DND-41 (cell line): ENCODE measurements around the gene SCG5.

Experiments
- ATAC-seq: fragments of 200-7000 bp; cut with Tn5 transposase; 3 replicates; pipeline ENCODE4 v1.9.1; 2021; ENCODE audit warnings: low read depth; ENCODE audit not compliant: insufficient read depth
- DNase-seq: peaks from one replicate; pipeline ENCODE4 v3.0.0-alpha.2; 2020
- H2AFZ ChIP-seq: 2 replicates; pipeline ENCODE4 v1.6.0; 2012; ENCODE audit warnings: low read depth, low read length
- H3K27ac ChIP-seq: 2 replicates; pipeline ENCODE4 v1.5.1; 2012; ENCODE audit warnings: low read length, inconsistent platforms
- H3K27me3 ChIP-seq: fragments of 200-600 bp; sonication (generic); 2 replicates; pipeline ENCODE4 v1.6.0; 2012; ENCODE audit warnings: low read length, mild to moderate bottlenecking, inconsistent platforms; ENCODE audit not compliant: insufficient read depth, poor library complexity
- H3K36me3 ChIP-seq: 2 replicates; pipeline ENCODE4 v1.5.1; 2012; ENCODE audit warnings: low read length, inconsistent platforms; ENCODE audit not compliant: insufficient read depth
- H3K4me1 ChIP-seq: 2 replicates; pipeline ENCODE4 v1.5.1; 2012; ENCODE audit warnings: mild to moderate bottlenecking, low read length; ENCODE audit not compliant: insufficient read depth
- H3K4me2 ChIP-seq: 2 replicates; pipeline ENCODE4 v1.6.0; 2012; ENCODE audit warnings: mild to moderate bottlenecking, moderate library complexity, low read length, inconsistent platforms; ENCODE audit not compliant: insufficient read depth
- H3K4me3 ChIP-seq, 2 experiments: fragments of 200-600 bp in 1 of 2; shearing (Covaris generic) in 1 of 2; 2 replicates each; pipeline ENCODE4 v1.5.1; 2012 to 2016; ENCODE audit warnings: inconsistent platforms in 2 of 2, low read length in 2 of 2, mild to moderate bottlenecking in 2 of 2, low read depth in 1 of 2, moderate library complexity in 1 of 2
- H3K79me2 ChIP-seq: 2 replicates; pipeline ENCODE4 v1.6.0; 2012; ENCODE audit warnings: low read length, inconsistent platforms; ENCODE audit not compliant: insufficient read depth
- H3K9ac ChIP-seq: 2 replicates; pipeline ENCODE4 v1.6.0; 2012; ENCODE audit warnings: low read depth, mild to moderate bottlenecking, inconsistent platforms, low read length, moderate library complexity
- H3K9me3 ChIP-seq: 2 replicates; pipeline ENCODE4 v1.5.1; 2012; ENCODE audit warnings: low read length, moderate library complexity, mild to moderate bottlenecking, inconsistent platforms; ENCODE audit not compliant: insufficient read depth, severe bottlenecking
- H4K20me1 ChIP-seq: 2 replicates; pipeline ENCODE4 v1.6.0; 2012; ENCODE audit warnings: low read length; ENCODE audit not compliant: insufficient read depth
- EZH2 ChIP-seq: IDR thresholded peaks from 3 replicates; pipeline ENCODE4 v1.6.1; 2012; ENCODE audit warnings: borderline replicate concordance, low read depth, mild to moderate bottlenecking, moderate library complexity, low read length, inconsistent platforms; ENCODE audit not compliant: severe bottlenecking
- TF ChIP-seq, protein P1 (sequence below): IDR thresholded peaks from 2 replicates; pipeline ENCODE4 v1.5.1; 2012; ENCODE audit warnings: borderline replicate concordance, low read length, moderate library complexity, mild to moderate bottlenecking; ENCODE audit not compliant: poor library complexity, severe bottlenecking; ENCODE audit errors: extremely low read depth

Gene SCG5

DNA sequence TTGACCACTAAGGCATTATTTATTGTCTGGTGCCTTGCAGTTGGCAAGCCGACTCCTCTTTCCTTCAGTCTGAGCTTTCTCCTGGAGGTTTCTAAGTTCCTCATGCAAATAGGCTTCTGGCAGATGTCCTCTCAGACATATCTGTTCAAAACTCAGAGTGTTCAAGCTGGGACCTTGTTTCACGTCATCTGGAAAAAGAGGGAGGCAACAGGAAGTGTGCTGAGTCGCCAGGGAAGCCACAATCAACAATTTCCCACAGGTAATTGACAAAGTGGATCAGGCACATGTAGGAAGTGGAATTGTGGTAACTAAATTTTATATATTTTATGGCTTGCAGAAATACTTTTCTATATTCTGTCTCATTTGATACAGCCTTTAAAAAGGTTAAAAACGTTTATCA lies 14.6 kb downstream of the SCG5 start:
- no peak overlapping the region for H3K9ac ChIP-seq
- H3K9me3 ChIP-seq: no peaks in the 10 kb centered on the region
- TF ChIP-seq, protein P1, sequence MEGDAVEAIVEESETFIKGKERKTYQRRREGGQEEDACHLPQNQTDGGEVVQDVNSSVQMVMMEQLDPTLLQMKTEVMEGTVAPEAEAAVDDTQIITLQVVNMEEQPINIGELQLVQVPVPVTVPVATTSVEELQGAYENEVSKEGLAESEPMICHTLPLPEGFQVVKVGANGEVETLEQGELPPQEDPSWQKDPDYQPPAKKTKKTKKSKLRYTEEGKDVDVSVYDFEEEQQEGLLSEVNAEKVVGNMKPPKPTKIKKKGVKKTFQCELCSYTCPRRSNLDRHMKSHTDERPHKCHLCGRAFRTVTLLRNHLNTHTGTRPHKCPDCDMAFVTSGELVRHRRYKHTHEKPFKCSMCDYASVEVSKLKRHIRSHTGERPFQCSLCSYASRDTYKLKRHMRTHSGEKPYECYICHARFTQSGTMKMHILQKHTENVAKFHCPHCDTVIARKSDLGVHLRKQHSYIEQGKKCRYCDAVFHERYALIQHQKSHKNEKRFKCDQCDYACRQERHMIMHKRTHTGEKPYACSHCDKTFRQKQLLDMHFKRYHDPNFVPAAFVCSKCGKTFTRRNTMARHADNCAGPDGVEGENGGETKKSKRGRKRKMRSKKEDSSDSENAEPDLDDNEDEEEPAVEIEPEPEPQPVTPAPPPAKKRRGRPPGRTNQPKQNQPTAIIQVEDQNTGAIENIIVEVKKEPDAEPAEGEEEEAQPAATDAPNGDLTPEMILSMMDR: no peak
- TF ChIP-seq EZH2: no peak
- no peaks in the 10 kb centered on the region for H3K79me2 ChIP-seq
- no peak overlapping the region for H3K4me3 ChIP-seq
- H2AFZ ChIP-seq: no peak overlapping the region
- no peaks in the 10 kb centered on the region for H4K20me1 ChIP-seq
- peaks cover 5% of the 10 kb centered on the region; the same call in 1 of the 2 replicates for H3K36me3 ChIP-seq
- DNase-seq: no peak
- H3K4me2 ChIP-seq: no peak overlapping the region
- H3K4me1 ChIP-seq: peaks cover 2% of the 10 kb centered on the region; the same call in 1 of the 2 replicates
- no peaks in the 10 kb centered on the region for H3K27me3 ChIP-seq
- peak; percentile 10; the same call in 1 of the 3 replicates for ATAC-seq
- no peak overlapping the region for H3K27ac ChIP-seq

DNA sequence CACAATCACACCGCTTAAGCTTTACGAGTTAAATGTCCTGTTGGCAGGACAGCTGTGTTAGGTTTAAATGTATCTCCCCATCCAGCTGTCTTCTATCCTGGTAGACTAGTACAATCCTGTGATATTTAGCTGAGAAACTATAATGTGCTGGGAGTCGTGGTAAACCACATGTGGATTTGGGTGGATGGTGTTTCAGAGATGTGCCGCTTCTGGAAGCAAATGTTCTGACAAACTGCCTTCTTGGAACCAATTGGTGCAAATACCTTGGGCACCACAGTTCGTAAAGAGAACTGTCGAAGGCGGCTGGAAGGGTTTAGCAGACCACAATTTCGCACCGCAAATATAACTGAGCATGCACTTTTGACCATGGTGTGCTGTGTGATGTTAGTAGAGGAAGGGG lies 15.0 kb downstream of the SCG5 start:
- H3K4me2 ChIP-seq: no peak overlapping the region
- H3K4me1 ChIP-seq: peaks cover 2% of the 10 kb centered on the region; the same call in 1 of the 2 replicates
- TF ChIP-seq EZH2: no peak
- TF ChIP-seq, protein P1: no peak
- ATAC-seq (peak; percentile 45), DNase-seq (no peak)
- H4K20me1 ChIP-seq: no peaks in the 10 kb centered on the region
- H2AFZ ChIP-seq: no peak overlapping the region
- H3K4me3 ChIP-seq: no peak overlapping the region
- H3K36me3 ChIP-seq: peaks cover 5% of the 10 kb centered on the region; the same call in 1 of the 2 replicates
- no peaks in the 10 kb centered on the region for H3K79me2 ChIP-seq
- no peaks in the 10 kb centered on the region for H3K27me3 ChIP-seq
- H3K9me3 ChIP-seq: no peaks in the 10 kb centered on the region
- H3K27ac ChIP-seq: no peak overlapping the region
- H3K9ac ChIP-seq: no peak overlapping the region

DNA sequence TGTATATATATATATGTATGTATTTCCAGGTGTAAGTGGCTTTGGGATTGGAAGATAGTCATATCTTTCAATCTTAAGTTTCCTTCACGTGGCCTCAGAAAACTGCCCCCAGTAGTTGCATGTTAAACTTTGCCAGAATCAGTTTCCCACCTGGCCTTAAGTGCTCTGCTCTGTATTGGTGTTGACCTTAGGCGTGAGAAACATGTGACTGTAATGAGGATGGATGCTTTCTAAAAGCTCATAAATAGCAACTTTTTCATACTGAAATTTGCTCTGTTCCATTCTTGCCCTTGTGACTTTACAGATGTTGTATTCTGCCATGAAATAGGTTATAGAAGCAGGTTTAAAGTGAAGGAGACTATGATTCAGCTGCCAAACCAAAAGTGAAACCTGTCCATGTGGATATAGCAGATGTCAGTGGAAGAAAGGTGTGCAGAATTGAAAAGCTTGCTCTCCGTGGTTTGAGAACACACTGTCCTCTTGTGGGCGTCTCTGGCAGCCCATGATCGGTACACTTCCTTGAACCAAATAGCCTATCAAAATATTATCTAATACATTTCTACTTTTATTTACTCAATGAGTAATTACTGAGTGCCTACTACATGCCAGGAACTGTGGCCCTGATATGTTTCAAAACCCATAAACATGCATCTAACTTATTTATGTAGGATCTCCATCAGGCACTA lies 15.8 kb downstream of the SCG5 start:
- Histone ChIP-seq H3K9me3 (no peaks in the 10 kb centered on the region), H3K36me3 (peaks cover 5% of the 10 kb centered on the region; the same call in 1 of the 2 replicates), H2AFZ (no peak overlapping the region), H3K4me3 (no peak overlapping the region), H3K4me2 (no peak overlapping the region), H3K79me2 (no peaks in the 10 kb centered on the region), H3K27me3 (no peaks in the 10 kb centered on the region), H4K20me1 (no peaks in the 10 kb centered on the region), H3K9ac (no peak overlapping the region), H3K27ac (no peak overlapping the region), H3K4me1 (peaks cover 2% of the 10 kb centered on the region; the same call in 1 of the 2 replicates)
- peak; percentile 70; the same call in 2 of the 3 replicates for ATAC-seq
- DNase-seq: no peak
- TF ChIP-seq EZH2: no peak
- TF ChIP-seq, protein P1: peak; percentile 15
